GM23338 (cell line): Measurements from ENCODE around the gene WDR27. TPM values are rescaled to one million over a fixed set of nuclear protein-coding genes. Genes with fewer than 3 reads are reported as not detected.

Experiments used
- ATAC-seq: fragments of 200-7000 bp; cut with Tn5 transposase; 3 replicates; pipeline ENCODE4 v1.9.1; 2020
- DNase-seq: peaks from one replicate; pipeline ENCODE4 v3.0.0-alpha.2; 2015; ENCODE audit warnings: low spot score
- H2AFZ ChIP-seq: fragments of 200-600 bp; sonication (generic); 2 replicates; pipeline ENCODE4 v1.8.0; 2016; ENCODE audit warnings: antibody characterized with exemption, mild to moderate bottlenecking, moderate library complexity
- H3F3A ChIP-seq: fragments of 200-600 bp; sonication (generic); replicated peaks from 2 replicates; pipeline ENCODE4 v1.8.0; 2017; ENCODE audit warnings: antibody characterized with exemption, mixed run types, low read depth
- H3K27ac ChIP-seq: fragments of 200-600 bp; sonication (generic); 2 replicates; pipeline ENCODE4 v1.6.1; 2016; ENCODE audit warnings: low read depth
- H3K27me3 ChIP-seq: fragments of 200-600 bp; sonication (generic); 2 replicates; pipeline ENCODE4 v1.8.0; 2016; ENCODE audit warnings: mild to moderate bottlenecking, mixed run types, moderate library complexity; ENCODE audit not compliant: insufficient read depth
- H3K36me3 ChIP-seq: fragments of 200-600 bp; sonication (generic); 2 replicates; pipeline ENCODE4 v1.8.0; 2016; ENCODE audit warnings: mild to moderate bottlenecking; ENCODE audit not compliant: insufficient read depth
- H3K4me1 ChIP-seq: fragments of 200-600 bp; sonication (generic); 2 replicates; pipeline ENCODE4 v1.8.0; 2016; ENCODE audit warnings: mild to moderate bottlenecking, moderate library complexity; ENCODE audit not compliant: insufficient read depth
- H3K4me2 ChIP-seq: fragments of 200-600 bp; sonication (generic); 2 replicates; pipeline ENCODE4 v1.7.1; 2017; ENCODE audit warnings: mixed run types
- H3K4me3 ChIP-seq: fragments of 200-600 bp; sonication (generic); 2 replicates; pipeline ENCODE4 v1.6.1; 2016; ENCODE audit warnings: mixed run types
- H3K79me2 ChIP-seq: fragments of 200-600 bp; sonication (generic); replicated peaks from 2 replicates; pipeline ENCODE4 v1.8.0; 2017; ENCODE audit warnings: mild to moderate bottlenecking; ENCODE audit not compliant: insufficient read depth
- H3K9me2 ChIP-seq: fragments of 200-600 bp; sonication (generic); 2 replicates; pipeline ENCODE4 v1.8.0; 2017; ENCODE audit not compliant: insufficient read depth
- H4K20me1 ChIP-seq: fragments of 200-600 bp; sonication (generic); replicated peaks from 2 replicates; pipeline ENCODE4 v1.8.0; 2017; ENCODE audit warnings: mild to moderate bottlenecking; ENCODE audit not compliant: insufficient read depth
- H3K27ac Mint-ChIP-seq: 2 replicates; pipeline ENCODE4 v1.8.0; 2020; ENCODE audit warnings: inconsistent platforms, mild to moderate bottlenecking, moderate library complexity, mixed read lengths
- H3K27me3 Mint-ChIP-seq: 3 replicates; pipeline ENCODE4 v1.8.0; 2022; ENCODE audit warnings: low read depth, mild to moderate bottlenecking, moderate library complexity, mixed read lengths, inconsistent platforms; ENCODE audit not compliant: insufficient read depth, poor library complexity
- H3K36me3 Mint-ChIP-seq: 3 replicates; pipeline ENCODE4 v1.8.0; 2021; ENCODE audit warnings: low read depth, mild to moderate bottlenecking, inconsistent platforms, moderate library complexity, mixed read lengths
- H3K4me1 Mint-ChIP-seq: 3 replicates; pipeline ENCODE4 v1.8.0; 2020; ENCODE audit warnings: mild to moderate bottlenecking, inconsistent platforms, mixed read lengths
- H3K4me3 Mint-ChIP-seq: 3 replicates; pipeline ENCODE4 v1.8.0; 2021; ENCODE audit warnings: moderate library complexity, mild to moderate bottlenecking, inconsistent platforms, mixed read lengths
- H3K9me3 Mint-ChIP-seq: 3 replicates; pipeline ENCODE4 v1.8.0; 2020; ENCODE audit warnings: moderate library complexity, mild to moderate bottlenecking, inconsistent platforms, mixed read lengths
- CREB1 ChIP-seq: fragments of 250-450 bp; sonication (Bioruptor Pico); IDR thresholded peaks from 2 replicates; pipeline ENCODE4 v1.5.0; 2020; ENCODE audit warnings: low read depth, mild to moderate bottlenecking, moderate library complexity
- EZH2 ChIP-seq: fragments of 200-600 bp; sonication (generic); IDR thresholded peaks from one replicate; pipeline ENCODE4 v1.8.0; 2017; ENCODE audit warnings: antibody characterized with exemption, mild to moderate bottlenecking, low read depth; ENCODE audit not compliant: unreplicated experiment
- EZH2phosphoT487 ChIP-seq: fragments of 200-600 bp; sonication (generic); IDR thresholded peaks from one replicate; pipeline ENCODE4 v1.8.1; 2018; ENCODE audit warnings: antibody characterized with exemption; ENCODE audit not compliant: unreplicated experiment
- NANOG ChIP-seq: IDR thresholded peaks from 2 replicates; pipeline ENCODE4 v1.6.1; 2016; ENCODE audit warnings: antibody characterized with exemption, borderline replicate concordance
- POLR2AphosphoS5 ChIP-seq: IDR thresholded peaks from 2 replicates; pipeline ENCODE4 v1.6.1; 2016; ENCODE audit warnings: antibody characterized with exemption, low read depth
- STAT1 ChIP-seq: IDR thresholded peaks from one replicate; pipeline ENCODE4 v1.6.1; 2016; ENCODE audit warnings: antibody characterized with exemption; ENCODE audit not compliant: unreplicated experiment
- ZNF114 ChIP-seq: fragments of 250-450 bp; sonication (Bioruptor Pico); IDR thresholded peaks from 2 replicates; pipeline ENCODE4 v1.5.0; 2020; ENCODE audit warnings: mild to moderate bottlenecking, moderate library complexity
- ZNF331 ChIP-seq: fragments of 250-450 bp; sonication (Bioruptor Pico); IDR thresholded peaks from 2 replicates; pipeline ENCODE4 v1.5.0; 2020; ENCODE audit warnings: low read depth, mild to moderate bottlenecking, moderate library complexity
- polyA plus RNA-seq: library from polyadenylated mRNA; unstranded; fragments of >200 nt; fragmentation: Nextera tagmentation; extraction: Ambion mirVana; gene quantifications from 2 replicates; pipeline ENCODE4 v1.2.1, GENCODE V29; 2016
- total RNA-seq: library from RNA; depleted of rRNA; stranded (reverse); fragments of >200 nt; shearing (Covaris generic); gene quantifications from 2 replicates; pipeline ENCODE4 v1.2.3, GENCODE V29; 2014
- TF ChIP-seq, protein P1 (sequence below): IDR thresholded peaks from 2 replicates; pipeline ENCODE4 v1.6.1; 2016; ENCODE audit warnings: antibody characterized with exemption
- TF ChIP-seq, protein P2 (sequence below): IDR thresholded peaks from one replicate; pipeline ENCODE4 v1.6.1; 2018; ENCODE audit warnings: antibody characterized with exemption; ENCODE audit not compliant: unreplicated experiment
- TF ChIP-seq, protein P3 (sequence below): fragments of 250-450 bp; sonication (Bioruptor Pico); IDR thresholded peaks from 2 replicates; pipeline ENCODE4 v1.5.0; 2020; ENCODE audit warnings: mild to moderate bottlenecking, moderate library complexity
- TF ChIP-seq, protein P4 (sequence below), 2 experiments: fragments of 200-600 bp in 1 of 2; sonication (generic) in 1 of 2; conservative IDR thresholded peaks; 2 replicates each; pipeline versions ENCODE4 v1.5.1 to v1.6.1; 2016 to 2017; ENCODE audit warnings: antibody characterized with exemption in 2 of 2, low read depth in 2 of 2, mild to moderate bottlenecking in 2 of 2, moderate library complexity in 1 of 2

WDR27 gene
- total and polyA plus RNA-seq, 2 experiments from 2014 or later: 55.3 to 80.4 TPM

DNA sequence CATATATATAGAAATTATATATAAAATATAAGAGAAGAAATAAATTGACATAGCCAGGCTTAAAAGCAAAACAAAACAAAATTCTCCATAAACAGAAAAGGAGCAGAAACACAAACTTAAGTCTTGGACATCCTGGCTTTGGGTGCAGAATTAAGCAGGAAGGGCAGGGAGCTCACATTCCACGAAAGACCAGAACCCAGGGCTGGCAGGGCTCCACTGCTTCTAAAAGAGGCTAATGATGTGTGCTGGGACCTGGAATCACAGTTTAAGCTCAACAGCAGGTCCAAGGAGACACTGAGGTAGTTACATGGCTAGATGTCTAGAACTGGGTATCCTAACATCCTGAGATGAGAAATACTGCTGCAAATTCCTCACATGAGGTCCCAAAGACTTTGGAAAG lies 210.3 kb downstream of the WDR27 start (continued):
- TF ChIP-seq, protein P1, sequence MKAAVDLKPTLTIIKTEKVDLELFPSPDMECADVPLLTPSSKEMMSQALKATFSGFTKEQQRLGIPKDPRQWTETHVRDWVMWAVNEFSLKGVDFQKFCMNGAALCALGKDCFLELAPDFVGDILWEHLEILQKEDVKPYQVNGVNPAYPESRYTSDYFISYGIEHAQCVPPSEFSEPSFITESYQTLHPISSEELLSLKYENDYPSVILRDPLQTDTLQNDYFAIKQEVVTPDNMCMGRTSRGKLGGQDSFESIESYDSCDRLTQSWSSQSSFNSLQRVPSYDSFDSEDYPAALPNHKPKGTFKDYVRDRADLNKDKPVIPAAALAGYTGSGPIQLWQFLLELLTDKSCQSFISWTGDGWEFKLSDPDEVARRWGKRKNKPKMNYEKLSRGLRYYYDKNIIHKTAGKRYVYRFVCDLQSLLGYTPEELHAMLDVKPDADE: no peak

DNA sequence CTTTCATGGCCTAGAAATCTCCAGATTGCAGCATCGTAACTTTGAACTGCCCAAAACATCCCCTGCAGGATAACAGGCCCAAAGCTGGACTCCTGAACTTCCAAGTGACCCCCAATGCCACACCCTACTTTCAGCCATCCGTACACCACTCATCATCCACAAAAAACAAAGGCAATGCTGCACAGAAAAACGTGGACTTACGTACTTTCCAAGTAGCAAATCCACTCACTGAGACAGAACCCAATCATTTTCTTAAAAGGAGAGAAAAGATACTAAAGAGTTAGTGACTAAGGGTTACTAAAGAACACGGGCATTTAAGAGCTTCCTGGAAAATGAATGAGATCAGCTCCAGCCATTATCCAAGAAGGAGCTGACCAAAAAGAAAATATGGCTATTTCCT lies 211.0 kb downstream of the WDR27 start:
- H3K27ac ChIP-seq: no peak overlapping the region
- Mint-ChIP-seq H3K27ac (no peak overlapping the region), H3K27me3 (peaks cover 3% of the 10 kb centered on the region), H3K4me1 (peaks cover 2% of the 10 kb centered on the region; the same call in 1 of the 3 replicates), H3K9me3 (no peaks in the 10 kb centered on the region), H3K36me3 (no peaks in the 10 kb centered on the region; the same call in 2 of the 3 replicates), H3K4me3 (no peak overlapping the region)
- no peaks in the 10 kb centered on the region for H3K9me2 ChIP-seq
- no peaks in the 10 kb centered on the region for H3K27me3 ChIP-seq
- DNase-seq: no peak
- no peaks in the 10 kb centered on the region for H3K36me3 ChIP-seq
- no peak overlapping the region for H3K4me2 ChIP-seq
- ATAC-seq: no peak
- no peak overlapping the region for H3K4me3 ChIP-seq
- H3F3A ChIP-seq: no peaks in the 10 kb centered on the region
- H2AFZ ChIP-seq: no peak overlapping the region
- no peaks in the 10 kb centered on the region for H3K79me2 ChIP-seq
- no peaks in the 10 kb centered on the region for H3K4me1 ChIP-seq
- no peaks in the 10 kb centered on the region for H4K20me1 ChIP-seq
- no peak for TF ChIP-seq POLR2AphosphoS5
- TF ChIP-seq EZH2phosphoT487: no peak
- no peak for TF ChIP-seq CREB1
- TF ChIP-seq, protein P1: no peak
- TF ChIP-seq, protein P2, sequence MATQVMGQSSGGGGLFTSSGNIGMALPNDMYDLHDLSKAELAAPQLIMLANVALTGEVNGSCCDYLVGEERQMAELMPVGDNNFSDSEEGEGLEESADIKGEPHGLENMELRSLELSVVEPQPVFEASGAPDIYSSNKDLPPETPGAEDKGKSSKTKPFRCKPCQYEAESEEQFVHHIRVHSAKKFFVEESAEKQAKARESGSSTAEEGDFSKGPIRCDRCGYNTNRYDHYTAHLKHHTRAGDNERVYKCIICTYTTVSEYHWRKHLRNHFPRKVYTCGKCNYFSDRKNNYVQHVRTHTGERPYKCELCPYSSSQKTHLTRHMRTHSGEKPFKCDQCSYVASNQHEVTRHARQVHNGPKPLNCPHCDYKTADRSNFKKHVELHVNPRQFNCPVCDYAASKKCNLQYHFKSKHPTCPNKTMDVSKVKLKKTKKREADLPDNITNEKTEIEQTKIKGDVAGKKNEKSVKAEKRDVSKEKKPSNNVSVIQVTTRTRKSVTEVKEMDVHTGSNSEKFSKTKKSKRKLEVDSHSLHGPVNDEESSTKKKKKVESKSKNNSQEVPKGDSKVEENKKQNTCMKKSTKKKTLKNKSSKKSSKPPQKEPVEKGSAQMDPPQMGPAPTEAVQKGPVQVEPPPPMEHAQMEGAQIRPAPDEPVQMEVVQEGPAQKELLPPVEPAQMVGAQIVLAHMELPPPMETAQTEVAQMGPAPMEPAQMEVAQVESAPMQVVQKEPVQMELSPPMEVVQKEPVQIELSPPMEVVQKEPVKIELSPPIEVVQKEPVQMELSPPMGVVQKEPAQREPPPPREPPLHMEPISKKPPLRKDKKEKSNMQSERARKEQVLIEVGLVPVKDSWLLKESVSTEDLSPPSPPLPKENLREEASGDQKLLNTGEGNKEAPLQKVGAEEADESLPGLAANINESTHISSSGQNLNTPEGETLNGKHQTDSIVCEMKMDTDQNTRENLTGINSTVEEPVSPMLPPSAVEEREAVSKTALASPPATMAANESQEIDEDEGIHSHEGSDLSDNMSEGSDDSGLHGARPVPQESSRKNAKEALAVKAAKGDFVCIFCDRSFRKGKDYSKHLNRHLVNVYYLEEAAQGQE: no peak
- no peak for TF ChIP-seq ZNF114 (CRISPR knock-in tag)
- TF ChIP-seq EZH2: no peak
- TF ChIP-seq, protein P3, sequence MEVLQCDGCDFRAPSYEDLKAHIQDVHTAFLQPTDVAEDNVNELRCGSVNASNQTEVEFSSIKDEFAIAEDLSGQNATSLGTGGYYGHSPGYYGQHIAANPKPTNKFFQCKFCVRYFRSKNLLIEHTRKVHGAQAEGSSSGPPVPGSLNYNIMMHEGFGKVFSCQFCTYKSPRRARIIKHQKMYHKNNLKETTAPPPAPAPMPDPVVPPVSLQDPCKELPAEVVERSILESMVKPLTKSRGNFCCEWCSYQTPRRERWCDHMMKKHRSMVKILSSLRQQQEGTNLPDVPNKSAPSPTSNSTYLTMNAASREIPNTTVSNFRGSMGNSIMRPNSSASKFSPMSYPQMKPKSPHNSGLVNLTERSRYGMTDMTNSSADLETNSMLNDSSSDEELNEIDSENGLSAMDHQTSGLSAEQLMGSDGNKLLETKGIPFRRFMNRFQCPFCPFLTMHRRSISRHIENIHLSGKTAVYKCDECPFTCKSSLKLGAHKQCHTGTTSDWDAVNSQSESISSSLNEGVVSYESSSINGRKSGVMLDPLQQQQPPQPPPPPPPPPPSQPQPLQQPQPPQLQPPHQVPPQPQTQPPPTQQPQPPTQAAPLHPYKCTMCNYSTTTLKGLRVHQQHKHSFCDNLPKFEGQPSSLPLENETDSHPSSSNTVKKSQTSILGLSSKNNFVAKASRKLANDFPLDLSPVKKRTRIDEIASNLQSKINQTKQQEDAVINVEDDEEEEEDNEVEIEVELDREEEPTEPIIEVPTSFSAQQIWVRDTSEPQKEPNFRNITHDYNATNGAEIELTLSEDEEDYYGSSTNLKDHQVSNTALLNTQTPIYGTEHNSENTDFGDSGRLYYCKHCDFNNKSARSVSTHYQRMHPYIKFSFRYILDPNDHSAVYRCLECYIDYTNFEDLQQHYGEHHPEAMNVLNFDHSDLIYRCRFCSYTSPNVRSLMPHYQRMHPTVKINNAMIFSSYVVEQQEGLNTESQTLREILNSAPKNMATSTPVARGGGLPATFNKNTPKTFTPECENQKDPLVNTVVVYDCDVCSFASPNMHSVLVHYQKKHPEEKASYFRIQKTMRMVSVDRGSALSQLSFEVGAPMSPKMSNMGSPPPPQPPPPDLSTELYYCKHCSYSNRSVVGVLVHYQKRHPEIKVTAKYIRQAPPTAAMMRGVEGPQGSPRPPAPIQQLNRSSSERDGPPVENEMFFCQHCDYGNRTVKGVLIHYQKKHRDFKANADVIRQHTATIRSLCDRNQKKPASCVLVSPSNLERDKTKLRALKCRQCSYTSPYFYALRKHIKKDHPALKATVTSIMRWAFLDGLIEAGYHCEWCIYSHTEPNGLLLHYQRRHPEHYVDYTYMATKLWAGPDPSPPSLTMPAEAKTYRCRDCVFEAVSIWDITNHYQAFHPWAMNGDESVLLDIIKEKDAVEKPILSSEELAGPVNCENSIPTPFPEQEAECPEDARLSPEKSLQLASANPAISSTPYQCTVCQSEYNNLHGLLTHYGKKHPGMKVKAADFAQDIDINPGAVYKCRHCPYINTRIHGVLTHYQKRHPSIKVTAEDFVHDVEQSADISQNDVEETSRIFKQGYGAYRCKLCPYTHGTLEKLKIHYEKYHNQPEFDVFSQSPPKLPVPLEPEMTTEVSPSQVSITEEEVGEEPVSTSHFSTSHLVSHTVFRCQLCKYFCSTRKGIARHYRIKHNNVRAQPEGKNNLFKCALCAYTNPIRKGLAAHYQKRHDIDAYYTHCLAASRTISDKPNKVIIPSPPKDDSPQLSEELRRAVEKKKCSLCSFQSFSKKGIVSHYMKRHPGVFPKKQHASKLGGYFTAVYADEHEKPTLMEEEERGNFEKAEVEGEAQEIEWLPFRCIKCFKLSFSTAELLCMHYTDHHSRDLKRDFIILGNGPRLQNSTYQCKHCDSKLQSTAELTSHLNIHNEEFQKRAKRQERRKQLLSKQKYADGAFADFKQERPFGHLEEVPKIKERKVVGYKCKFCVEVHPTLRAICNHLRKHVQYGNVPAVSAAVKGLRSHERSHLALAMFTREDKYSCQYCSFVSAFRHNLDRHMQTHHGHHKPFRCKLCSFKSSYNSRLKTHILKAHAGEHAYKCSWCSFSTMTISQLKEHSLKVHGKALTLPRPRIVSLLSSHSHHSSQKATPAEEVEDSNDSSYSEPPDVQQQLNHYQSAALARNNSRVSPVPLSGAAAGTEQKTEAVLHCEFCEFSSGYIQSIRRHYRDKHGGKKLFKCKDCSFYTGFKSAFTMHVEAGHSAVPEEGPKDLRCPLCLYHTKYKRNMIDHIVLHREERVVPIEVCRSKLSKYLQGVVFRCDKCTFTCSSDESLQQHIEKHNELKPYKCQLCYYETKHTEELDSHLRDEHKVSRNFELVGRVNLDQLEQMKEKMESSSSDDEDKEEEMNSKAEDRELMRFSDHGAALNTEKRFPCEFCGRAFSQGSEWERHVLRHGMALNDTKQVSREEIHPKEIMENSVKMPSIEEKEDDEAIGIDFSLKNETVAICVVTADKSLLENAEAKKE (CRISPR knock-in tag): no peak
- TF ChIP-seq NANOG: no peak
- no peak for TF ChIP-seq STAT1
- TF ChIP-seq, protein P4, sequence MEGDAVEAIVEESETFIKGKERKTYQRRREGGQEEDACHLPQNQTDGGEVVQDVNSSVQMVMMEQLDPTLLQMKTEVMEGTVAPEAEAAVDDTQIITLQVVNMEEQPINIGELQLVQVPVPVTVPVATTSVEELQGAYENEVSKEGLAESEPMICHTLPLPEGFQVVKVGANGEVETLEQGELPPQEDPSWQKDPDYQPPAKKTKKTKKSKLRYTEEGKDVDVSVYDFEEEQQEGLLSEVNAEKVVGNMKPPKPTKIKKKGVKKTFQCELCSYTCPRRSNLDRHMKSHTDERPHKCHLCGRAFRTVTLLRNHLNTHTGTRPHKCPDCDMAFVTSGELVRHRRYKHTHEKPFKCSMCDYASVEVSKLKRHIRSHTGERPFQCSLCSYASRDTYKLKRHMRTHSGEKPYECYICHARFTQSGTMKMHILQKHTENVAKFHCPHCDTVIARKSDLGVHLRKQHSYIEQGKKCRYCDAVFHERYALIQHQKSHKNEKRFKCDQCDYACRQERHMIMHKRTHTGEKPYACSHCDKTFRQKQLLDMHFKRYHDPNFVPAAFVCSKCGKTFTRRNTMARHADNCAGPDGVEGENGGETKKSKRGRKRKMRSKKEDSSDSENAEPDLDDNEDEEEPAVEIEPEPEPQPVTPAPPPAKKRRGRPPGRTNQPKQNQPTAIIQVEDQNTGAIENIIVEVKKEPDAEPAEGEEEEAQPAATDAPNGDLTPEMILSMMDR (conservative IDR thresholded peaks at IDR 0.05; ENCODE audit: low read depth in 2 of 2): no peak
- TF ChIP-seq ZNF331 (CRISPR knock-in tag): no peak
